Measurements from ENCODE around the gene FAM89B.
A peak's percentile ranks its signal among the peaks of the same experiment; 100 is the strongest.

The FAM89B gene

GRCh38 chr11:65536412-65537295, 35.7 kb upstream of the FAM89B start:
- no peak overlapping the region for H3K4me3 ChIP-seq (ENCODE audit: low read depth, low read length)
- TF ChIP-seq, protein P1, sequence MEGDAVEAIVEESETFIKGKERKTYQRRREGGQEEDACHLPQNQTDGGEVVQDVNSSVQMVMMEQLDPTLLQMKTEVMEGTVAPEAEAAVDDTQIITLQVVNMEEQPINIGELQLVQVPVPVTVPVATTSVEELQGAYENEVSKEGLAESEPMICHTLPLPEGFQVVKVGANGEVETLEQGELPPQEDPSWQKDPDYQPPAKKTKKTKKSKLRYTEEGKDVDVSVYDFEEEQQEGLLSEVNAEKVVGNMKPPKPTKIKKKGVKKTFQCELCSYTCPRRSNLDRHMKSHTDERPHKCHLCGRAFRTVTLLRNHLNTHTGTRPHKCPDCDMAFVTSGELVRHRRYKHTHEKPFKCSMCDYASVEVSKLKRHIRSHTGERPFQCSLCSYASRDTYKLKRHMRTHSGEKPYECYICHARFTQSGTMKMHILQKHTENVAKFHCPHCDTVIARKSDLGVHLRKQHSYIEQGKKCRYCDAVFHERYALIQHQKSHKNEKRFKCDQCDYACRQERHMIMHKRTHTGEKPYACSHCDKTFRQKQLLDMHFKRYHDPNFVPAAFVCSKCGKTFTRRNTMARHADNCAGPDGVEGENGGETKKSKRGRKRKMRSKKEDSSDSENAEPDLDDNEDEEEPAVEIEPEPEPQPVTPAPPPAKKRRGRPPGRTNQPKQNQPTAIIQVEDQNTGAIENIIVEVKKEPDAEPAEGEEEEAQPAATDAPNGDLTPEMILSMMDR (IDR thresholded peaks at IDR 0.05; ENCODE audit: control insufficient read depth, extremely low read depth, insufficient read depth), result no peak
- DNase-seq (ENCODE audit: low read depth), result no peak

DNA sequence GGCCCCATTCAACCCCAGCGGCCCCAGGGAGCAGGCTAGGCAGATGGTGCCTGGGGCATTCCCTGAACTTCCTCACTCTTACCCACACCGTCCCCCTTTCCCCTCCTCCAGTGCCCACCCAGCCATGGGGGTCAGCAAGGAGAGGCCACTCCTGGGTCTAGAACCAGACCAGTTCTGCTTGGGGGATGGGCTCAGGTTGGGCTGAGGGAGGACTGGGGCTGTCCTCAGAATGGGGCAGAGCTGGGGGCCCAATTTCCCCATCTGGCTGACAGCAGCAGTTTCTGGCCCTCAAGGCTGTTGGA, 35.1 kb upstream of the FAM89B start:
- TF ChIP-seq, protein P1 (IDR thresholded peaks at IDR 0.05; ENCODE audit: control insufficient read depth, extremely low read depth, insufficient read depth), result no peak
- H3K4me3 ChIP-seq (ENCODE audit: low read depth, low read length), result no peak overlapping the region
- no peak for DNase-seq (ENCODE audit: low read depth)

DNA sequence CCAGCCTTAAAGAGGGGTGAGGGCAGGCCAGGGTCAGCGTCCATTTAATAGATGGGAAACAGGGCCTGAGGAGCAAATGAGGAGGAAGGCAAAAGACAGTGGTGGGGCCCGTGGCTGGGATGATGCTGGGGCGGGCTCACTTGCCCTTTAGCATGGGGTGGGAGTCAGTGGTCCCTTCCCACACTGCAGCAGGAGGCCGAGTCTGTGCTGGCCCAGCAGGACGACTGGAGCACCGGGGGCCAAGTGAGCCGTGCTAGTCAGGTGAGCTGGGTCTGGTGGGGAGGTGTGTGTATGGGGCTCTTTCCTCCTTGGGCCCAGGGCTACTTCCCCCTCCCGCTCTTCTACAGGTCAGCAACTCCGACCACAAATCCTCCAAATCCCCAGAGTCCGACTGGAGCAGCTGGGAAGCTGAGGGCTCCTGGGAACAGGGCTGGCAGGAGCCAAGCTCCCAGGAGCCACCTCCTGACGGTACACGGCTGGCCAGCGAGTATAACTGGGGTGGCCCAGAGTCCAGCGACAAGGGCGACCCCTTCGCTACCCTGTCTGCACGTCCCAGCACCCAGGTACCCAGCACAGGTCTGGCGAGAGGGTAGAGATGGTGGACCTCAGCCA, 34.6 kb upstream of the FAM89B start:
- DNase-seq (ENCODE audit: low read depth), result no peak
- H3K4me3 ChIP-seq (ENCODE audit: low read depth, low read length), result no peak overlapping the region
- TF ChIP-seq, protein P1 (IDR thresholded peaks at IDR 0.05; ENCODE audit: control insufficient read depth, extremely low read depth, insufficient read depth), result no peak

GRCh38 chr11:65538232-65538914, 34.0 kb upstream of the FAM89B start:
- TF ChIP-seq, protein P1 (IDR thresholded peaks at IDR 0.05; ENCODE audit: control insufficient read depth, extremely low read depth, insufficient read depth), result no peak
- H3K4me3 ChIP-seq (ENCODE audit: low read depth, low read length), result no peak overlapping the region
- DNase-seq (ENCODE audit: low read depth), result no peak

GRCh38 chr11:65538915-65539743, 33.2 kb upstream of the FAM89B start:
- H3K4me3 ChIP-seq (ENCODE audit: low read depth, low read length), result peak overlapping the region; percentile 84
- no peak for DNase-seq (ENCODE audit: low read depth)
- TF ChIP-seq, protein P1 (IDR thresholded peaks at IDR 0.05; ENCODE audit: control insufficient read depth, extremely low read depth, insufficient read depth), result no peak

GRCh38 chr11:65539744-65540289, 32.5 kb upstream of the FAM89B start:
- DNase-seq (ENCODE audit: low read depth), result peak; percentile 54
- TF ChIP-seq, protein P1 (IDR thresholded peaks at IDR 0.05; ENCODE audit: control insufficient read depth, extremely low read depth, insufficient read depth), result no peak
- peak overlapping the region; percentile 84 for H3K4me3 ChIP-seq (ENCODE audit: low read depth, low read length)

Measured in LNCaP clone FGC (cell line).